T-helper 22 cell (primary cell): ENCODE data around the gene ID1.
"Not testable (repeated sequence)": the region's sequence is repeated elsewhere in the genome, so short reads cannot be mapped to it uniquely, and the experiment has no call there.

Source experiments
- DNase-seq: peaks from one replicate; pipeline ENCODE4 v3.0.0-alpha.2; 2020; ENCODE audit warnings: low read depth

ID1 gene

GRCh38 chr20:31602431-31602778 is 2.7 kb upstream of the ID1 start:
- no peak for DNase-seq

GRCh38 chr20:31602779-31603441 is 2.2 kb upstream of the ID1 start:
- peak; percentile 49 for DNase-seq

- peak; percentile 86 for DNase-seq
Observed at GRCh38 chr20:31603822-31604566, 1.1 kb upstream of the ID1 start.

GRCh38 chr20:31604567-31605030 is 490 bp upstream of the ID1 start:
- DNase-seq = no peak

GRCh38 chr20:31605902-31606803 is 1.1 kb downstream of the ID1 start:
- DNase-seq = no peak

- no peak for DNase-seq
Observed at GRCh38 chr20:31606804-31607639, 1.9 kb downstream of the ID1 start.

- DNase-seq = no peak
Observed at GRCh38 chr20:31607640-31608250, 2.7 kb downstream of the ID1 start.

GRCh38 chr20:31608251-31608945 is 3.3 kb downstream of the ID1 start:
- no peak for DNase-seq

GRCh38 chr20:31612271-31612640 is 7.2 kb downstream of the ID1 start:
- DNase-seq = not testable (repeated sequence)

GRCh38 chr20:31615416-31615815 is 10.3 kb downstream of the ID1 start:
- DNase-seq = no peak

- DNase-seq = no peak
Observed at GRCh38 chr20:31617432-31618104, 12.5 kb downstream of the ID1 start.

GRCh38 chr20:31620246-31620645 is 15.2 kb downstream of the ID1 start:
- no peak for DNase-seq

- DNase-seq = not testable (repeated sequence)
Observed at GRCh38 chr20:31623123-31623505, 18.0 kb downstream of the ID1 start.

- DNase-seq = not testable (repeated sequence)
Observed at GRCh38 chr20:31626534-31626933, 21.4 kb downstream of the ID1 start.

GRCh38 chr20:31628057-31628456 is 23.0 kb downstream of the ID1 start:
- not testable (repeated sequence) for DNase-seq

- no peak for DNase-seq
Observed at GRCh38 chr20:31630187-31630790, 25.2 kb downstream of the ID1 start.

GRCh38 chr20:31632548-31633338 is 27.7 kb downstream of the ID1 start:
- no peak for DNase-seq

GRCh38 chr20:31633339-31633914 is 28.3 kb downstream of the ID1 start:
- no peak for DNase-seq
